ENCODE measurements around the gene LRRC7. TPM values are rescaled to one million over a fixed set of nuclear protein-coding genes. Genes with fewer than 3 reads are reported as not detected.

Gene LRRC7
- total RNA-seq, 3 donors from 2014 or later: not detected

DNA sequence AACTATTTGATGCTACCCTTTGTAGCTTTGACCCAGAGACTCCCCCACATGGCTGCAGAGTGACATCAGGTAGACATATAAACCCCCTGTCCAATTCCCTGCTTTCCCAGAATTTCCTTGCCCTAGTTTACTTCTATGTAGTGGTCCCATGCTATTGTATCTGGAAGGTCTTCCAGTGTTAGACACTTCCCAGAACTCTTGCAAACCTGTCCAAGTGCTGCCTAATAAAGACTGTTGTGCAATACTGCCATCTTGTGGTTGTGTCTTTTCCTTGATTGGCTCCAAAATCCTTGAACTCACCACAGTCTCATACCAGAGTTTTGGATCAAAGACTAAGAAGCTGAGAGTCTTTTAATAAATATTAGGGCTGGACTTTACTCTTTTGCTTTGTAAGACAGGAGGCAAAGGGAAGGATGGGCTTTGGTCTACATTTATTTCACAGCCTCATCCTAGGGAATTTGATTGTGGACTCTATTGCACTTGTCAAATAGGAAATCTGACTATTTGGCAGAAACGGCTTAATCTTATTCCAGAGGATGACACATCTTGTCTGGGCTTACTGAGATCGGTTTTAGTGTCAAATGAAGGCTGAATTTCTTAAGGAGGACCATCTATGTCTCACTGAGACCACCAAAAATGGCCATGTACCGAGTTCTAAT lies 169.9 kb downstream of the LRRC7 start:
- Histone ChIP-seq H3K9me3 (peaks cover 0 to 4% of the 10 kb centered on the region in 2 donors), H3K36me3 (no peaks in the 10 kb centered on the region), H3K27me3 (no peaks in the 10 kb centered on the region), H3K27ac (no peak overlapping the region), H3K4me1 (no peaks in the 10 kb centered on the region), H3K4me3 (no peak overlapping the region)
- intact Hi-C loops (cut with DNase I; ENCODE audit: low total_unique reads): no loop called here
- no peak for DNase-seq (ENCODE audit: low spot score in 2 of 2)
- TF ChIP-seq, protein P1, sequence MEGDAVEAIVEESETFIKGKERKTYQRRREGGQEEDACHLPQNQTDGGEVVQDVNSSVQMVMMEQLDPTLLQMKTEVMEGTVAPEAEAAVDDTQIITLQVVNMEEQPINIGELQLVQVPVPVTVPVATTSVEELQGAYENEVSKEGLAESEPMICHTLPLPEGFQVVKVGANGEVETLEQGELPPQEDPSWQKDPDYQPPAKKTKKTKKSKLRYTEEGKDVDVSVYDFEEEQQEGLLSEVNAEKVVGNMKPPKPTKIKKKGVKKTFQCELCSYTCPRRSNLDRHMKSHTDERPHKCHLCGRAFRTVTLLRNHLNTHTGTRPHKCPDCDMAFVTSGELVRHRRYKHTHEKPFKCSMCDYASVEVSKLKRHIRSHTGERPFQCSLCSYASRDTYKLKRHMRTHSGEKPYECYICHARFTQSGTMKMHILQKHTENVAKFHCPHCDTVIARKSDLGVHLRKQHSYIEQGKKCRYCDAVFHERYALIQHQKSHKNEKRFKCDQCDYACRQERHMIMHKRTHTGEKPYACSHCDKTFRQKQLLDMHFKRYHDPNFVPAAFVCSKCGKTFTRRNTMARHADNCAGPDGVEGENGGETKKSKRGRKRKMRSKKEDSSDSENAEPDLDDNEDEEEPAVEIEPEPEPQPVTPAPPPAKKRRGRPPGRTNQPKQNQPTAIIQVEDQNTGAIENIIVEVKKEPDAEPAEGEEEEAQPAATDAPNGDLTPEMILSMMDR (IDR thresholded peaks at IDR 0.05): peak in 1 of 3 donors; percentile 13
- no peak for TF ChIP-seq POLR2AphosphoS5 (IDR thresholded peaks at IDR 0.05)

DNA sequence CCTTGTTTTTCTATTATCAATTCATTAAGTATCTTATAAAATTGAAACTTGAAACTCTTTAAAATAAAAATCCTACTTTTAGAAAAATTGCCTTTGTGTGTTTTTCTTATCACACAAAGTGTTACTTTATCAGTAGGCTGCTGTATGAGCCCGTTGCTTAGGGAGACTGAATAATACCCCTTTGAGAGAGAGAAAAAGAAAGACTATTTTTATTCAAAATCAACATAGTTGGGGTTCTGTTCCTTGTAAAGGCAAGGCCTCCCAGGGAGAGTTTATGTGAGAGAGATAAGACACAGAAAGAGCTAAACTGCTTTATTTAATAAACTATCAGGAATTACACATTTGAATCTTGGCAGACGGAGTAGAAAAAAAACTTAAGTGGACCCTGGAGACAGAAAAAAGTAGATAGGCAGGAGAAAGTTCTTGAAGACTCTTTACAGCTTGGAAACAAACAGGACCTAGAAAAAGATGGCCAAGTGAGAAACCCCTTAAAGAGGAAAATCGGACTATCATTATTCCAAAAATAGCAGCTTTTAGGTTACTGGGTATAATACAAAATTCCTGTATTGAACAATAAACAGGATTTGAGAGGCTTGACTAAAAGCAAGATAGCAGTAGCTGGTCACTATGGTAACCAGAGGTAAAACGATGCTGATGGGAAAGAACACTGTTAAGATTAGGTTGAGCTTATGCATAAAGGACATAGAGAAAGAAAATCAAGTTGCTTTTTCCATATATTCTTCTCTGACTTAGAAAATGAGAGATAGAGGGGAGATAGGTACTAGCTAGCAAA lies 170.9 kb downstream of the LRRC7 start:
- Histone ChIP-seq H3K4me1 (no peaks in the 10 kb centered on the region), H3K27ac (no peak overlapping the region), H3K36me3 (no peaks in the 10 kb centered on the region), H3K9me3 (peaks cover 0 to 4% of the 10 kb centered on the region in 2 donors), H3K4me3 (no peak overlapping the region), H3K27me3 (no peaks in the 10 kb centered on the region)
- intact Hi-C loops (cut with DNase I; ENCODE audit: low total_unique reads): no loop called here
- TF ChIP-seq POLR2AphosphoS5 (IDR thresholded peaks at IDR 0.05) (no peak), POLR2A (IDR thresholded peaks at IDR 0.05) (no peak)
- TF ChIP-seq, protein P1 (IDR thresholded peaks at IDR 0.05): no peak
- DNase-seq (ENCODE audit: low spot score in 2 of 2): no peak

DNA sequence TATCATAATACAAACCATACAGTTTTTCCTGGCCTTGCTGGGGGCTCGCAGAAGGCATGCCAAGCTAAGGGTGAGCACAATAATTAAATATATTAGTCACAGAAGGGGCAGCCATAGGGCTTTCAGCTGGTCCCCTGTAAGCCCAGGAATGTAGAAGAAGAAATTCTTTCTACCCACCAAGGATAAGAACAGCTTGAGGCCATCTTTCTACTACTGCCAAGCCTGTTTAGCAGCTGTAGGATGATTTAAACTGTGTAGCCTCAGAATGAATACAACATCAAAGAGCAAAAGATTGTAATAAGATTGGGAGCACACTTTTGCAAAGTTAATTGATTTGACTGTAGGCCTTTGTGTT lies 171.5 kb downstream of the LRRC7 start:
- H3K4me1 ChIP-seq: no peaks in the 10 kb centered on the region
- no peaks in the 10 kb centered on the region for H3K36me3 ChIP-seq
- H3K27ac ChIP-seq: no peak overlapping the region
- intact Hi-C loops (cut with DNase I; ENCODE audit: low total_unique reads): no loop called here
- peaks cover 0 to 4% of the 10 kb centered on the region in 2 donors for H3K9me3 ChIP-seq
- H3K4me3 ChIP-seq: no peak overlapping the region
- TF ChIP-seq POLR2A (IDR thresholded peaks at IDR 0.05): no peak
- TF ChIP-seq POLR2AphosphoS5 (IDR thresholded peaks at IDR 0.05): no peak
- TF ChIP-seq, protein P1 (IDR thresholded peaks at IDR 0.05): no peak
- no peaks in the 10 kb centered on the region for H3K27me3 ChIP-seq
- DNase-seq (ENCODE audit: low spot score in 2 of 2): no peak

DNA sequence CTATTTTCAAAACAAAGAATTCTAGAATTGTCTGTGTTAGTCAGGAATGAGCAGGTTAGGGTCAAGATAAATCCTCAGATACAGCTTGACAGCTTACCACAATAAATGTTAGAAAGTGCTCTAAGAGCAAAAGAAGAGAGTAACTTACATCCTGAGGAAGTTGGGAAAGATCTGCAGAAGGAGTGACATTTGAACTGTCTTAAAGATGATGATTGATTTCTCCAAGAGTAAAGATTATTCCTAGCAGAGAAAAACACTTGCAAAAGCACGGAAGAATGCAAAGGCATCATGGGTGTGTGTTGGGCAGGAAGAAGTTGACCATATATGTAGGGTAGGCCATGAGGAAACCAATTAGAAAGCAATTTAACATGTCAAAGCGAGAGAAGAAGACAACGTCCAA lies 175.4 kb downstream of the LRRC7 start:
- Histone ChIP-seq H3K9me3 (no peaks in the 10 kb centered on the region), H3K36me3 (no peaks in the 10 kb centered on the region), H3K27me3 (no peaks in the 10 kb centered on the region), H3K4me1 (no peaks in the 10 kb centered on the region), H3K4me3 (no peak overlapping the region), H3K27ac (no peak overlapping the region)
- TF ChIP-seq, protein P1 (IDR thresholded peaks at IDR 0.05): no peak
- no peak for TF ChIP-seq POLR2AphosphoS5 (IDR thresholded peaks at IDR 0.05)
- TF ChIP-seq POLR2A (IDR thresholded peaks at IDR 0.05): no peak
- intact Hi-C loops (cut with DNase I; ENCODE audit: low total_unique reads): no loop called here
- no peak for DNase-seq (ENCODE audit: low spot score in 2 of 2)

DNA sequence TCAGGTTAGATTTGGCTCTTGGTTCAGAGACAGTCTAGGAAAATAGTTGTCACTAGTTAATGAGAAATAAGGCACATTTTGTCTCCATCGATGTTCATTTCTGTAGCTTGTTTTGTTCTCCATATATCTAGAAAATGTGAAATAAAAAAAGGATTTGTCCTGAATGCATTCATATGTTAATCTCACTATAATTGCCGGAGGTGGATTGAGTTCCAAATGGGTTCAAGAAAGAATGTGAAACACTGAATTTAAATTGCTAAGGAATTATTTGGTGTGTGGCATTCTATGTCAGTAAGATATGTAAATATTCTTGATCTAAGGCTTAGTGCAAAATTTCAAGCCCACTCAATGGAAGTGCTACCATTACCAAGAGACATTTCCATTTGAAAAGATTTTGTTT lies 176.7 kb downstream of the LRRC7 start:
- H3K4me3 ChIP-seq: no peak overlapping the region
- H3K4me1 ChIP-seq: no peaks in the 10 kb centered on the region
- H3K27ac ChIP-seq: no peak overlapping the region
- intact Hi-C loops (cut with DNase I; ENCODE audit: low total_unique reads): no loop called here
- no peaks in the 10 kb centered on the region for H3K27me3 ChIP-seq
- no peak for TF ChIP-seq POLR2AphosphoS5 (IDR thresholded peaks at IDR 0.05)
- TF ChIP-seq POLR2A (IDR thresholded peaks at IDR 0.05): no peak
- TF ChIP-seq, protein P1 (IDR thresholded peaks at IDR 0.05): no peak
- DNase-seq (ENCODE audit: low spot score in 2 of 2): no peak
- no peaks in the 10 kb centered on the region for H3K9me3 ChIP-seq
- no peaks in the 10 kb centered on the region for H3K36me3 ChIP-seq

Measured in breast epithelium (tissue), 4 donors.